CD4-positive, CD25-positive, alpha-beta regulatory T cell (primary cell): ENCODE measurements around the gene LMNTD2. TPM values are rescaled to one million over a fixed set of nuclear protein-coding genes. Genes with fewer than 3 reads are reported as not detected.

Experiments
- ATAC-seq, 2 donors: fragments of 150-1000 bp; cut with Tn5 transposase; one replicate each; pipeline ENCODE4 v1.10.0; 2021; ENCODE audit warnings: low read depth in 2 of 2, moderate number of reproducible peaks in 2 of 2, moderate library complexity in 1 of 2
- DNase-seq, 3 donors: peaks; one replicate each; pipeline versions ENCODE4 v3.0.0 to v3.0.0-alpha.2; 2012 to 2022; ENCODE audit warnings: mixed read lengths in 1 of 3
- H3K27ac ChIP-seq: one replicate; pipeline ENCODE4 v1.7.0; 2013; ENCODE audit warnings: mild to moderate bottlenecking, low read length; ENCODE audit not compliant: insufficient read depth, poor library complexity, severe bottlenecking
- H3K27me3 ChIP-seq: one replicate; pipeline ENCODE4 v1.7.0; 2013; ENCODE audit warnings: low read length; ENCODE audit not compliant: control insufficient read depth, insufficient read depth
- H3K36me3 ChIP-seq: one replicate; pipeline ENCODE4 v1.7.0; 2013; ENCODE audit warnings: mild to moderate bottlenecking, low read length, moderate library complexity; ENCODE audit not compliant: control insufficient read depth, insufficient read depth
- H3K4me1 ChIP-seq: 2 replicates; pipeline ENCODE4 v1.7.0; 2013; ENCODE audit warnings: mild to moderate bottlenecking, low read length; ENCODE audit not compliant: insufficient read depth, control insufficient read depth, poor library complexity, severe bottlenecking
- H3K4me3 ChIP-seq: one replicate; pipeline ENCODE4 v1.7.0; 2013; ENCODE audit warnings: low read depth, mild to moderate bottlenecking, low read length, moderate library complexity
- H3K9me3 ChIP-seq, 2 experiments: 1 replicate in 1 of 2; 2 replicates in 1 of 2; pipeline ENCODE4 v1.7.0; 2013; ENCODE audit warnings: low read length in 2 of 2, mild to moderate bottlenecking in 1 of 2, moderate library complexity in 1 of 2; ENCODE audit not compliant: control insufficient read depth in 2 of 2
- H3K27ac Mint-ChIP-seq, 3 donors: one replicate each; pipeline ENCODE4 v1.8.0; 2020 to 2022; ENCODE audit warnings: mild to moderate bottlenecking in 3 of 3, mixed read lengths in 3 of 3, moderate library complexity in 2 of 3
- H3K27me3 Mint-ChIP-seq: one replicate; pipeline ENCODE4 v1.8.0; 2022; ENCODE audit warnings: mild to moderate bottlenecking, mixed read lengths
- H3K36me3 Mint-ChIP-seq: one replicate; pipeline ENCODE4 v1.8.0; 2020; ENCODE audit warnings: mixed read lengths
- H3K4me1 Mint-ChIP-seq, 4 donors: one replicate each; pipeline ENCODE4 v1.8.0; 2020 to 2022; ENCODE audit warnings: mixed read lengths in 4 of 4, mild to moderate bottlenecking in 1 of 4
- H3K4me3 Mint-ChIP-seq, 4 donors: one replicate each; pipeline ENCODE4 v1.8.0; 2020 to 2022; ENCODE audit warnings: mild to moderate bottlenecking in 4 of 4, mixed read lengths in 4 of 4, moderate library complexity in 3 of 4
- H3K9me3 Mint-ChIP-seq, 7 donors: one replicate each; pipeline ENCODE4 v1.8.0; 2020 to 2022; ENCODE audit warnings: mixed read lengths in 7 of 7, mild to moderate bottlenecking in 3 of 7, moderate library complexity in 2 of 7
- polyA plus RNA-seq, 4 donors: library from polyadenylated mRNA; unstranded; fragments of 300-500 nt; fragmentation: Illumina TruSeq; gene quantifications; one replicate each; pipeline ENCODE4 v1.2.3, GENCODE V29; 2021
- total RNA-seq: library from RNA; stranded (reverse); gene quantifications from one replicate; pipeline ENCODE4 v1.2.3, GENCODE V29; 2022

The LMNTD2 gene
- total and polyA plus RNA-seq, 5 donors from 2014 or later: 0.79 to 5.1 (median 1.1) TPM

- Mint-ChIP-seq H3K9me3 (no peaks in the 10 kb centered on the region), H3K36me3 (no peaks in the 10 kb centered on the region), H3K27ac (peak overlapping the region in 1 of 3 donors; percentile 20), H3K4me1 (peaks cover 0 to 7% (median 2%) of the 10 kb centered on the region in 4 donors), H3K27me3 (no peaks in the 10 kb centered on the region), H3K4me3 (peak overlapping the region; percentile 11 to 83 (median 38))
- peaks cover 28% of the 10 kb centered on the region for H3K4me1 ChIP-seq
- peaks cover 8% of the 10 kb centered on the region for H3K36me3 ChIP-seq
- no peak for ATAC-seq
- H3K4me3 ChIP-seq: no peak overlapping the region
- H3K9me3 ChIP-seq: no peaks in the 10 kb centered on the region
- no peak for DNase-seq
- no peaks in the 10 kb centered on the region for H3K27me3 ChIP-seq
- H3K27ac ChIP-seq: no peak overlapping the region
These were observed 28.5 kb downstream of the LMNTD2 start for GRCh38 chr11:531919-532526.

- Histone ChIP-seq H3K4me1 (peaks cover 19% of the 10 kb centered on the region), H3K4me3 (no peak overlapping the region), H3K27ac (no peak overlapping the region), H3K36me3 (peaks cover 8% of the 10 kb centered on the region), H3K27me3 (no peaks in the 10 kb centered on the region), H3K9me3 (no peaks in the 10 kb centered on the region)
- Mint-ChIP-seq H3K27me3 (no peaks in the 10 kb centered on the region), H3K4me3 (peak overlapping the region in 3 of 4 donors; percentile 11 to 83 (median 28)), H3K36me3 (no peaks in the 10 kb centered on the region), H3K9me3 (no peaks in the 10 kb centered on the region), H3K4me1 (peaks cover 0 to 4% (median under 1%) of the 10 kb centered on the region in 4 donors), H3K27ac (no peak overlapping the region)
- no peak for DNase-seq
- no peak for ATAC-seq
These were observed 29.3 kb downstream of the LMNTD2 start for GRCh38 chr11:530960-531831.

GRCh38 chr11:529728-530411, 30.7 kb downstream of the LMNTD2 start:
- Histone ChIP-seq H3K27ac (no peak overlapping the region), H3K4me3 (no peak overlapping the region), H3K36me3 (peaks cover 8% of the 10 kb centered on the region), H3K27me3 (no peaks in the 10 kb centered on the region), H3K9me3 (no peaks in the 10 kb centered on the region), H3K4me1 (peaks cover 13% of the 10 kb centered on the region)
- Mint-ChIP-seq H3K4me1 (peaks cover 0 to 2% (median 0%) of the 10 kb centered on the region in 4 donors), H3K9me3 (no peaks in the 10 kb centered on the region), H3K27me3 (no peaks in the 10 kb centered on the region), H3K4me3 (peak overlapping the region in 2 of 4 donors; percentile 28 to 54), H3K36me3 (no peaks in the 10 kb centered on the region), H3K27ac (no peak overlapping the region)
- DNase-seq: no peak
- no peak for ATAC-seq

GRCh38 chr11:528815-529727, 31.5 kb downstream of the LMNTD2 start:
- Mint-ChIP-seq H3K4me3 (no peak overlapping the region), H3K27me3 (no peaks in the 10 kb centered on the region), H3K36me3 (peaks cover under 1% of the 10 kb centered on the region), H3K4me1 (peaks cover 0 to 2% (median 0%) of the 10 kb centered on the region in 4 donors), H3K27ac (no peak overlapping the region), H3K9me3 (no peaks in the 10 kb centered on the region)
- Histone ChIP-seq H3K4me1 (peaks cover 6% of the 10 kb centered on the region), H3K27ac (no peak overlapping the region), H3K36me3 (peaks cover 8% of the 10 kb centered on the region), H3K4me3 (no peak overlapping the region), H3K9me3 (no peaks in the 10 kb centered on the region), H3K27me3 (no peaks in the 10 kb centered on the region)
- ATAC-seq (no peak), DNase-seq (no peak)

- Histone ChIP-seq H3K27me3 (no peaks in the 10 kb centered on the region), H3K27ac (no peak overlapping the region), H3K9me3 (no peaks in the 10 kb centered on the region), H3K36me3 (peaks cover 8% of the 10 kb centered on the region), H3K4me3 (no peak overlapping the region), H3K4me1 (no peaks in the 10 kb centered on the region)
- no peak for ATAC-seq
- no peaks in the 10 kb centered on the region for H3K27me3 Mint-ChIP-seq
- peaks cover 3% of the 10 kb centered on the region for H3K36me3 Mint-ChIP-seq
- H3K9me3 Mint-ChIP-seq: no peaks in the 10 kb centered on the region
- H3K4me3 Mint-ChIP-seq: no peak overlapping the region
- H3K4me1 Mint-ChIP-seq: peaks cover 0 to 2% (median 0%) of the 10 kb centered on the region in 4 donors
- H3K27ac Mint-ChIP-seq: no peak overlapping the region
- DNase-seq: no peak
These were observed 32.2 kb downstream of the LMNTD2 start for GRCh38 chr11:528166-528814.

- ATAC-seq (no peak), DNase-seq (no peak)
- H3K27me3 Mint-ChIP-seq: no peaks in the 10 kb centered on the region
- no peak overlapping the region for H3K27ac ChIP-seq
- no peaks in the 10 kb centered on the region for H3K36me3 ChIP-seq
- no peaks in the 10 kb centered on the region for H3K9me3 ChIP-seq
- H3K4me3 Mint-ChIP-seq: no peak overlapping the region
- peaks cover 3% of the 10 kb centered on the region for H3K36me3 Mint-ChIP-seq
- no peak overlapping the region for H3K4me3 ChIP-seq
- H3K4me1 ChIP-seq: no peaks in the 10 kb centered on the region
- no peaks in the 10 kb centered on the region for H3K27me3 ChIP-seq
- H3K4me1 Mint-ChIP-seq: no peaks in the 10 kb centered on the region
- no peaks in the 10 kb centered on the region for H3K9me3 Mint-ChIP-seq
- H3K27ac Mint-ChIP-seq: no peak overlapping the region
These were observed 34.3 kb downstream of the LMNTD2 start for GRCh38 chr11:526192-526591.
